A673 (cell line): ENCODE measurements around the gene MAPKAP1. TPM values are rescaled to one million over a fixed set of nuclear protein-coding genes. Genes with fewer than 3 reads are reported as not detected.

Source experiments
- BruUV-seq: library from RNA; stranded (reverse); fragments of 400-500 nt; replicated peaks from 2 replicates; lab custom pipeline; 2021; lab: Mats Ljungman, UMichigan
- CTCF ChIA-PET: fragments of 300-600 bp; sonication (Branson Sonifier 250); formaldehyde crosslinking; loops from one replicate; lab custom pipeline; 2022; ENCODE audit warnings: antibody characterized with exemption; lab: Charles Lee
- POLR2A ChIA-PET: fragments of 300-600 bp; sonication (Branson Sonifier 250); formaldehyde crosslinking; loops from one replicate; lab custom pipeline; 2022; ENCODE audit warnings: antibody characterized with exemption; ENCODE audit not compliant: low non-redundant PET; lab: Charles Lee
- DNase-seq: peaks from one replicate; pipeline ENCODE4 v3.0.0-alpha.2; 2015; ENCODE audit warnings: low spot score
- H3K27ac ChIP-seq: fragments of 200-600 bp; sonication (generic); 2 replicates; pipeline ENCODE4 v1.5.1; 2016; ENCODE audit warnings: mixed run types, low read depth, mild to moderate bottlenecking, mixed read lengths, antibody characterized with exemption, low read length; ENCODE audit not compliant: poor library complexity, severe bottlenecking
- H3K27me3 ChIP-seq: fragments of 200-600 bp; sonication (generic); replicated peaks from 2 replicates; pipeline ENCODE4 v1.6.1; 2017; ENCODE audit warnings: mixed run types, low read depth, mild to moderate bottlenecking, mixed read lengths, antibody characterized with exemption, low read length; ENCODE audit not compliant: insufficient read depth, poor library complexity
- H3K36me3 ChIP-seq: fragments of 200-600 bp; sonication (generic); 2 replicates; pipeline ENCODE4 v1.6.1; 2016; ENCODE audit warnings: mixed run types, mild to moderate bottlenecking, mixed read lengths, antibody characterized with exemption, low read length; ENCODE audit not compliant: insufficient read depth, poor library complexity, severe bottlenecking
- H3K4me1 ChIP-seq: fragments of 200-600 bp; sonication (generic); 2 replicates; pipeline ENCODE4 v1.6.1; 2017; ENCODE audit warnings: mixed run types, mild to moderate bottlenecking, mixed read lengths, antibody characterized with exemption, low read length; ENCODE audit not compliant: insufficient read depth, poor library complexity, severe bottlenecking
- H3K4me3 ChIP-seq: fragments of 200-600 bp; sonication (generic); 2 replicates; pipeline ENCODE4 v1.5.1; 2016; ENCODE audit warnings: low read depth, mixed run types, mild to moderate bottlenecking, mixed read lengths, low read length; ENCODE audit not compliant: poor library complexity, severe bottlenecking
- H3K9me3 ChIP-seq: fragments of 200-600 bp; sonication (generic); 2 replicates; pipeline ENCODE4 v1.6.1; 2016; ENCODE audit warnings: mixed run types, low read depth, mild to moderate bottlenecking, mixed read lengths, antibody characterized with exemption, low read length; ENCODE audit not compliant: poor library complexity, severe bottlenecking
- CTCF ChIP-seq: fragments of 300-800, 200-600 bp; sonication (generic); conservative IDR thresholded peaks from 2 replicates; pipeline ENCODE4 v1.5.1; 2017; ENCODE audit warnings: low read depth, mild to moderate bottlenecking, antibody characterized with exemption, low read length, moderate library complexity, mixed read lengths
- EZH2 ChIP-seq: fragments of 200-600 bp; sonication (generic); IDR thresholded peaks from 2 replicates; pipeline ENCODE4 v1.6.1; 2017; ENCODE audit warnings: borderline replicate concordance, low read depth, mild to moderate bottlenecking, mixed read lengths, antibody characterized with exemption, low read length; ENCODE audit not compliant: poor library complexity, severe bottlenecking
- intact Hi-C: fragments of 100-400 bp; cut with micrococcal nuclease; formaldehyde crosslinking; loops from one replicate; pipeline ENCODE4 v1.10.0; 2022; ENCODE audit not compliant: unreplicated experiment
- total RNA-seq: library from RNA; stranded (reverse); gene quantifications from 2 replicates; pipeline ENCODE4 v1.2.3, GENCODE V29; 2021

MAPKAP1 gene
- total RNA-seq, 1 experiment from 2014 or later = 98.7 TPM

- BruUV-seq = no TSS peak
- ChIA-PET CTCF (no interaction called here), POLR2A (interaction anchor here (0.7 kb wide), 1 partner anchor 230 kb away, joined by 3 read pairs; no protein-coding TSS in a partner anchor)
These were observed 50.4 kb downstream of the MAPKAP1 start for GRCh38 chr9:125656560-125656959.

GRCh38 chr9:125655691-125656410, 51.2 kb downstream of the MAPKAP1 start:
- POLR2A ChIA-PET = interaction anchor here (0.7 kb wide), 1 partner anchor 229 kb away, joined by 3 read pairs; no protein-coding TSS in a partner anchor
- no peak overlapping the region for H3K27ac ChIP-seq
- no TSS peak for BruUV-seq

More at GRCh38 chr9:125656560-125656959, 50.4 kb downstream of the MAPKAP1 start:
- intact Hi-C loops = no loop called here
- H3K27me3 ChIP-seq = no peaks in the 10 kb centered on the region
- DNase-seq = no peak
- no peak for TF ChIP-seq EZH2
- TF ChIP-seq CTCF = no peak
- H3K36me3 ChIP-seq = no peaks in the 10 kb centered on the region
- no peak overlapping the region for H3K27ac ChIP-seq
- H3K4me1 ChIP-seq = peaks cover 8% of the 10 kb centered on the region
- no peaks in the 10 kb centered on the region for H3K9me3 ChIP-seq
- H3K4me3 ChIP-seq = no peak overlapping the region

GRCh38 chr9:125655066-125655633, 51.9 kb downstream of the MAPKAP1 start:
- no TSS peak for BruUV-seq
- Histone ChIP-seq H3K9me3 (no peaks in the 10 kb centered on the region), H3K4me1 (peaks cover 8% of the 10 kb centered on the region), H3K27me3 (no peaks in the 10 kb centered on the region), H3K36me3 (no peaks in the 10 kb centered on the region), H3K4me3 (no peak overlapping the region), H3K27ac (no peak overlapping the region)
- TF ChIP-seq EZH2 (no peak), CTCF (no peak)
- no peak for DNase-seq
- POLR2A ChIA-PET = no interaction called here
- intact Hi-C loops = no loop called here
- CTCF ChIA-PET = no interaction called here

More at GRCh38 chr9:125655691-125656410, 51.2 kb downstream of the MAPKAP1 start:
- Histone ChIP-seq H3K9me3 (no peaks in the 10 kb centered on the region), H3K27me3 (no peaks in the 10 kb centered on the region), H3K4me3 (no peak overlapping the region), H3K36me3 (no peaks in the 10 kb centered on the region), H3K4me1 (peaks cover 8% of the 10 kb centered on the region)
- CTCF ChIA-PET = no interaction called here
- TF ChIP-seq EZH2 (no peak), CTCF (no peak)
- intact Hi-C loops = no loop called here
- DNase-seq = no peak
